ENCODE results near the gene HDAC7. TPM values are rescaled to one million over a fixed set of nuclear protein-coding genes. Genes with fewer than 3 reads are reported as not detected.

The HDAC7 gene
- total and polyA plus RNA-seq, 8 donors: 17.9 to 48.1 (median 23.2) TPM

- H3K9me3 ChIP-seq: no peaks in the 10 kb centered on the region
- H3K36me3 ChIP-seq: peaks cover 0 to 13% (median 2%) of the 10 kb centered on the region in 3 donors
- H3K4me1 ChIP-seq: peaks cover 0 to 5% (median 0%) of the 10 kb centered on the region in 3 donors
- TF ChIP-seq CTCF (IDR thresholded peaks at IDR 0.05): peak; percentile 85 to 91 (median 90)
- no peak overlapping the region for H3K27ac ChIP-seq
- intact Hi-C loops (cut with DNase I): loop anchor here in 2 of 3 donors (5.0 to 10.0 kb wide), 3 partner anchors 37 to 747 kb away; no protein-coding TSS in a partner anchor
- ATAC-seq (peak; percentile 81 to 92 (median 88)), FAIRE-seq (no peak), DNase-seq (peak; percentile 74 to 99 (median 90))
- no peaks in the 10 kb centered on the region for H3K27me3 ChIP-seq
- H3K4me3 ChIP-seq: no peak overlapping the region
- 37 to 40% methylated on average over 19 of the region's 19 CpGs for WGBS, 2 donors
Measured at GRCh38 chr12:47779301-47779942, 40.3 kb downstream of the HDAC7 start.

- Histone ChIP-seq H3K4me3 (no peak overlapping the region), H3K36me3 (peaks cover 0 to 12% (median 0%) of the 10 kb centered on the region in 3 donors), H3K27me3 (no peaks in the 10 kb centered on the region), H3K27ac (no peak overlapping the region), H3K4me1 (peaks cover 0 to 11% (median 0%) of the 10 kb centered on the region in 3 donors), H3K9me3 (no peaks in the 10 kb centered on the region)
- intact Hi-C loops (cut with DNase I): loop anchor here in 2 of 3 donors (5.0 to 10.0 kb wide), 3 partner anchors 37 to 747 kb away; no protein-coding TSS in a partner anchor
- FAIRE-seq (no peak), ATAC-seq (no peak), DNase-seq (no peak)
- 51 to 52% methylated on average over 14 of the region's 14 CpGs for WGBS, 2 donors
- no peak for TF ChIP-seq CTCF (IDR thresholded peaks at IDR 0.05)
Measured at GRCh38 chr12:47778881-47779280, 40.8 kb downstream of the HDAC7 start.

GRCh38 chr12:47777741-47778558 is 41.8 kb downstream of the HDAC7 start:
- H3K27me3 ChIP-seq: no peaks in the 10 kb centered on the region
- FAIRE-seq: no peak
- intact Hi-C loops (cut with DNase I): loop anchor here in 2 of 3 donors (5.0 to 10.0 kb wide), 3 partner anchors 36 to 746 kb away; no protein-coding TSS in a partner anchor
- no peak for DNase-seq
- TF ChIP-seq CTCF (IDR thresholded peaks at IDR 0.05): no peak
- ATAC-seq: no peak
- H3K9me3 ChIP-seq: no peaks in the 10 kb centered on the region
- peaks cover 0 to 12% (median 0%) of the 10 kb centered on the region in 3 donors for H3K4me1 ChIP-seq
- peaks cover 0 to 5% (median 0%) of the 10 kb centered on the region in 3 donors for H3K36me3 ChIP-seq
- 74 to 75% methylated on average over 9 of the region's 9 CpGs for WGBS, 2 donors
- H3K27ac ChIP-seq: no peak overlapping the region
- no peak overlapping the region for H3K4me3 ChIP-seq

GRCh38 chr12:47777151-47777550 is 42.6 kb downstream of the HDAC7 start:
- Histone ChIP-seq H3K36me3 (peaks cover 0 to 4% (median 0%) of the 10 kb centered on the region in 3 donors), H3K27me3 (no peaks in the 10 kb centered on the region), H3K27ac (no peak overlapping the region), H3K4me1 (peaks cover 0 to 16% (median 0%) of the 10 kb centered on the region in 3 donors), H3K9me3 (no peaks in the 10 kb centered on the region), H3K4me3 (no peak overlapping the region)
- 43 to 56% methylated on average over 1 of the region's 1 CpG for WGBS, 2 donors
- FAIRE-seq: no peak
- intact Hi-C loops (cut with DNase I): loop anchor here in 2 of 3 donors (5.0 to 10.0 kb wide), 3 partner anchors 35 to 745 kb away; no protein-coding TSS in a partner anchor
- no peak for TF ChIP-seq CTCF (IDR thresholded peaks at IDR 0.05)
- ATAC-seq: no peak
- no peak for DNase-seq

Data from pancreas (tissue), 10 donors.